Mammary epithelial cell (primary cell): ENCODE data around the gene SYT12.

ENCODE experiments used
- EZH2 ChIP-seq: IDR thresholded peaks from 2 replicates; pipeline ENCODE4 v1.6.1; 2012; ENCODE audit warnings: low read length, inconsistent platforms, borderline replicate concordance
- TF ChIP-seq, protein P1 (sequence below), 2 donors: IDR thresholded peaks in 1 of 2; conservative IDR thresholded peaks in 1 of 2; 2 replicates each; pipeline ENCODE4 v1.5.1; 2011 to 2012; ENCODE audit warnings: inconsistent platforms in 2 of 2, low read length in 2 of 2, mild to moderate bottlenecking in 2 of 2, control low read depth in 1 of 2, low read depth in 1 of 2; ENCODE audit not compliant: insufficient read depth in 1 of 2; ENCODE audit errors: extremely low read depth in 1 of 2

- TF ChIP-seq, protein P1, sequence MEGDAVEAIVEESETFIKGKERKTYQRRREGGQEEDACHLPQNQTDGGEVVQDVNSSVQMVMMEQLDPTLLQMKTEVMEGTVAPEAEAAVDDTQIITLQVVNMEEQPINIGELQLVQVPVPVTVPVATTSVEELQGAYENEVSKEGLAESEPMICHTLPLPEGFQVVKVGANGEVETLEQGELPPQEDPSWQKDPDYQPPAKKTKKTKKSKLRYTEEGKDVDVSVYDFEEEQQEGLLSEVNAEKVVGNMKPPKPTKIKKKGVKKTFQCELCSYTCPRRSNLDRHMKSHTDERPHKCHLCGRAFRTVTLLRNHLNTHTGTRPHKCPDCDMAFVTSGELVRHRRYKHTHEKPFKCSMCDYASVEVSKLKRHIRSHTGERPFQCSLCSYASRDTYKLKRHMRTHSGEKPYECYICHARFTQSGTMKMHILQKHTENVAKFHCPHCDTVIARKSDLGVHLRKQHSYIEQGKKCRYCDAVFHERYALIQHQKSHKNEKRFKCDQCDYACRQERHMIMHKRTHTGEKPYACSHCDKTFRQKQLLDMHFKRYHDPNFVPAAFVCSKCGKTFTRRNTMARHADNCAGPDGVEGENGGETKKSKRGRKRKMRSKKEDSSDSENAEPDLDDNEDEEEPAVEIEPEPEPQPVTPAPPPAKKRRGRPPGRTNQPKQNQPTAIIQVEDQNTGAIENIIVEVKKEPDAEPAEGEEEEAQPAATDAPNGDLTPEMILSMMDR (conservative IDR thresholded peaks at IDR 0.05 in 1 of 2, IDR thresholded peaks at IDR 0.05 in 1 of 2; ENCODE audit: extremely low read depth in 1 of 2, insufficient read depth in 1 of 2, low read depth in 1 of 2, low read length in 2 of 2) = no peak
- TF ChIP-seq EZH2 = no peak
Measured at GRCh38 chr11:66978229-66978628, 44.7 kb upstream of the SYT12 start.
